NCI-H345 treated with DMSO at 0.1 percent for 48 hours (cell line): ENCODE results near the gene DMD.
"Not testable (repeated sequence)": the region's sequence is repeated elsewhere in the genome, so short reads cannot be mapped to it uniquely, and the experiment has no call there.

Experiments used
- DNase-seq: peaks from one replicate; lab custom pipeline; 2025; ENCODE audit not compliant: unreplicated experiment; lab: John Stamatoyannopoulos, UW

DMD gene

GRCh38 chrX:31652650-31653049, 1558.7 kb downstream of the DMD start:
- DNase-seq, result no peak

- no peak for DNase-seq
Observed at GRCh38 chrX:31649201-31649600, 1562.1 kb downstream of the DMD start.

- DNase-seq, result no peak
Observed at GRCh38 chrX:31633349-31633748, 1578.0 kb downstream of the DMD start.

GRCh38 chrX:31629195-31629594, 1582.2 kb downstream of the DMD start:
- no peak for DNase-seq

GRCh38 chrX:31609130-31609529, 1602.2 kb downstream of the DMD start:
- DNase-seq, result no peak

- DNase-seq, result no peak
Observed at GRCh38 chrX:31608638-31609037, 1602.7 kb downstream of the DMD start.

GRCh38 chrX:31606771-31607170, 1604.6 kb downstream of the DMD start:
- DNase-seq, result no peak

- DNase-seq, result no peak
Observed at GRCh38 chrX:31604629-31605221, 1606.6 kb downstream of the DMD start.

- no peak for DNase-seq
Observed at GRCh38 chrX:31603411-31604120, 1607.8 kb downstream of the DMD start.

- no peak for DNase-seq
Observed at GRCh38 chrX:31600823-31601222, 1610.5 kb downstream of the DMD start.

GRCh38 chrX:31593353-31593752, 1618.0 kb downstream of the DMD start:
- no peak for DNase-seq

- DNase-seq, result no peak
Observed at GRCh38 chrX:31591355-31591754, 1620.0 kb downstream of the DMD start.

GRCh38 chrX:31590581-31591114, 1620.7 kb downstream of the DMD start:
- DNase-seq, result no peak

GRCh38 chrX:31589503-31589902, 1621.8 kb downstream of the DMD start:
- no peak for DNase-seq

- no peak for DNase-seq
Observed at GRCh38 chrX:31588355-31588754, 1623.0 kb downstream of the DMD start.

- not testable (repeated sequence) for DNase-seq
Observed at GRCh38 chrX:31583892-31584291, 1627.5 kb downstream of the DMD start.

GRCh38 chrX:31580726-31581125, 1630.6 kb downstream of the DMD start:
- no peak for DNase-seq

GRCh38 chrX:31580227-31580626, 1631.1 kb downstream of the DMD start:
- DNase-seq, result peak; percentile 76

- no peak for DNase-seq
Observed at GRCh38 chrX:31572360-31572759, 1639.0 kb downstream of the DMD start.

- no peak for DNase-seq
Observed at GRCh38 chrX:31570658-31571057, 1640.7 kb downstream of the DMD start.

GRCh38 chrX:31563792-31564191, 1647.6 kb downstream of the DMD start:
- DNase-seq, result no peak

GRCh38 chrX:31555506-31555905, 1655.8 kb downstream of the DMD start:
- DNase-seq, result no peak

GRCh38 chrX:31551913-31552312, 1659.4 kb downstream of the DMD start:
- no peak for DNase-seq
